Caco-2 (cell line): ENCODE results near the gene ANKRD22. TPM values are rescaled to one million over a fixed set of nuclear protein-coding genes. Genes with fewer than 3 reads are reported as not detected.

Source experiments
- BruUV-seq: library from RNA; stranded (reverse); fragments of 400-500 nt; replicated peaks from 2 replicates; lab custom pipeline; 2021; lab: Mats Ljungman, UMichigan
- CTCF ChIA-PET: fragments of 300-600 bp; sonication (Branson Sonifier 250); formaldehyde crosslinking; loops from one replicate; lab custom pipeline; 2022; ENCODE audit warnings: antibody characterized with exemption; lab: Charles Lee
- POLR2A ChIA-PET: fragments of 300-600 bp; sonication (Branson Sonifier 250); formaldehyde crosslinking; loops from one replicate; lab custom pipeline; 2022; ENCODE audit warnings: antibody characterized with exemption; lab: Charles Lee
- DNase-seq, 2 experiments: peaks; one replicate each; pipeline versions ENCODE4 v3.0.0 to v3.0.0-alpha.2; 2020 to 2022
- H3K27me3 ChIP-seq: replicated peaks from 2 replicates; pipeline ENCODE4 v1.6.0; 2011; ENCODE audit warnings: low read length; ENCODE audit not compliant: control insufficient read depth, insufficient read depth
- H3K36me3 ChIP-seq: 2 replicates; pipeline ENCODE4 v1.5.1; 2011; ENCODE audit warnings: low read length; ENCODE audit not compliant: control insufficient read depth, insufficient read depth
- H3K4me1 ChIP-seq: fragments of 250-450 bp; sonication (Bioruptor Pico); 2 replicates; pipeline ENCODE4 v1.5.1; 2020; ENCODE audit warnings: mild to moderate bottlenecking
- H3K4me3 ChIP-seq: 2 replicates; pipeline ENCODE4 v1.5.1; 2011; ENCODE audit warnings: low read depth, mild to moderate bottlenecking, control low read depth, low read length
- H3K9me3 ChIP-seq: fragments of 250-450 bp; sonication (Bioruptor Pico); 2 replicates; pipeline ENCODE4 v1.5.1; 2020; ENCODE audit warnings: mild to moderate bottlenecking, moderate library complexity
- H3K27ac Mint-ChIP-seq: one replicate; pipeline ENCODE4 v1.8.0; 2022; ENCODE audit warnings: mixed read lengths; ENCODE audit not compliant: unreplicated experiment
- H3K27me3 Mint-ChIP-seq: one replicate; pipeline ENCODE4 v1.8.0; 2022; ENCODE audit warnings: mixed read lengths; ENCODE audit not compliant: insufficient read depth, unreplicated experiment
- H3K36me3 Mint-ChIP-seq: one replicate; pipeline ENCODE4 v1.8.0; 2022; ENCODE audit warnings: mild to moderate bottlenecking, mixed read lengths; ENCODE audit not compliant: insufficient read depth, unreplicated experiment
- H3K4me1 Mint-ChIP-seq: one replicate; pipeline ENCODE4 v1.8.0; 2022; ENCODE audit warnings: low read depth, mixed read lengths; ENCODE audit not compliant: unreplicated experiment
- H3K4me3 Mint-ChIP-seq: one replicate; pipeline ENCODE4 v1.8.0; 2022; ENCODE audit warnings: mild to moderate bottlenecking, moderate library complexity, mixed read lengths; ENCODE audit not compliant: unreplicated experiment
- H3K9me3 Mint-ChIP-seq: one replicate; pipeline ENCODE4 v1.8.0; 2022; ENCODE audit warnings: mixed read lengths; ENCODE audit not compliant: unreplicated experiment
- CTCF ChIP-seq, 2 experiments: fragments of 200-600 bp in 1 of 2; IDR thresholded peaks; 1 replicate in 1 of 2; 2 replicates in 1 of 2; pipeline versions ENCODE4 v1.5.1 to v1.8.0; 2011 to 2022; ENCODE audit warnings: antibody characterized with exemption in 1 of 2, control low read depth in 1 of 2, inconsistent platforms in 1 of 2, low read depth in 1 of 2, low read length in 1 of 2, mild to moderate bottlenecking in 1 of 2, moderate library complexity in 1 of 2; ENCODE audit not compliant: insufficient read depth in 1 of 2, severe bottlenecking in 1 of 2, unreplicated experiment in 1 of 2
- intact Hi-C: fragments of 100-400 bp; cut with micrococcal nuclease; formaldehyde crosslinking; loops from one replicate; pipeline ENCODE4 v1.10.0; 2022; ENCODE audit not compliant: unreplicated experiment
- total RNA-seq: library from RNA; stranded (reverse); gene quantifications from 2 replicates; pipeline ENCODE4 v1.2.3, GENCODE V29; 2022

The ANKRD22 gene
- total RNA-seq, 1 experiment from 2014 or later: not detected

DNA sequence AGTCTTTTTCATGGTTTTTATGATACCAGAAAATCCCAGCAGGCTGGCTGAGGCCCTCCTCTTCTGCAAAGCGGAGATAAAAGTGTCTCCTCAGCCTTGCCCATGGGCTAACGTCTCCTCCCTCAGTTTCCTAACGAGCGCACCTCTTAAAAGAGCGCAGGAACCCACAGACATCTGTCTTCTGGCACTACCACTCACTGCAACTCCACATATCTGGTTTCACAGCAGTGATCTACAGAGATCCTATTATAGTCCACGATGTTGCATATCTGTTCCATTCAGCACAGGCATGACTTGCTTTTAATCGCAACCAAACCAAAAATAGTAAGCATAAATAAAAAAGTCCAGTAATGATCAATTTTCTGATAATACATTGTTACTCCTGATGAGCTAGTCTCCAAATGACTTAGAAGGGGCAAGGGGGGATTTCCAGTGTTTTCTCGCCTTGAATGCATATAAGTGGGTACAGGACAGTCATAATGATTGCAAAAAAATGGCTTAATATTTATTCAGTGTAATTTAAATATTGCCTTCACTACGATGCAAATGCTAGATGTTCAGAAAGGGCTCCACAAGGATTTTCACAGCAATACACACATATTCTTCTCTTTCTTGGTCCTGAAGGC is 20.9 kb downstream of the ANKRD22 start:
- Histone ChIP-seq H3K9me3 (no peaks in the 10 kb centered on the region), H3K4me3 (no peak overlapping the region), H3K27me3 (no peaks in the 10 kb centered on the region), H3K36me3 (no peaks in the 10 kb centered on the region), H3K4me1 (peaks cover 12% of the 10 kb centered on the region)
- POLR2A ChIA-PET: no interaction called here
- no peak for TF ChIP-seq CTCF (IDR thresholded peaks at IDR 0.05; ENCODE audit: insufficient read depth in 1 of 2, low read depth in 1 of 2, low read length in 1 of 2, severe bottlenecking in 1 of 2, unreplicated experiment in 1 of 2)
- Mint-ChIP-seq H3K4me1 (peaks cover 7% of the 10 kb centered on the region), H3K27ac (no peak overlapping the region), H3K36me3 (no peaks in the 10 kb centered on the region), H3K9me3 (peaks cover 21% of the 10 kb centered on the region), H3K4me3 (no peak overlapping the region), H3K27me3 (no peaks in the 10 kb centered on the region)
- DNase-seq: no peak
- intact Hi-C loops: no loop called here
- CTCF ChIA-PET: interaction anchor here (0.6 kb wide), 1 partner anchor 102 kb away, joined by 4 read pairs; no protein-coding TSS in a partner anchor
- BruUV-seq: no TSS peak

- no peaks in the 10 kb centered on the region for H3K9me3 ChIP-seq
- no TSS peak for BruUV-seq
- H3K27me3 Mint-ChIP-seq: no peaks in the 10 kb centered on the region
- CTCF ChIA-PET: interaction anchor here (1.5 kb wide), 1 partner anchor 106 kb away, joined by 3 read pairs; no protein-coding TSS in a partner anchor
- peaks cover 15% of the 10 kb centered on the region for H3K4me1 ChIP-seq
- no peaks in the 10 kb centered on the region for H3K36me3 Mint-ChIP-seq
- no peaks in the 10 kb centered on the region for H3K27me3 ChIP-seq
- POLR2A ChIA-PET: no interaction called here
- DNase-seq: no peak
- intact Hi-C loops: no loop called here
- H3K4me1 Mint-ChIP-seq: peaks cover 7% of the 10 kb centered on the region
- H3K4me3 Mint-ChIP-seq: no peak overlapping the region
- H3K9me3 Mint-ChIP-seq: peaks cover 21% of the 10 kb centered on the region
- TF ChIP-seq CTCF (IDR thresholded peaks at IDR 0.05; ENCODE audit: insufficient read depth in 1 of 2, low read depth in 1 of 2, low read length in 1 of 2, severe bottlenecking in 1 of 2, unreplicated experiment in 1 of 2): no peak
- no peaks in the 10 kb centered on the region for H3K36me3 ChIP-seq
- H3K27ac Mint-ChIP-seq: no peak overlapping the region
- H3K4me3 ChIP-seq: no peak overlapping the region
Measured at GRCh38 chr10:88828310-88828709, 23.3 kb downstream of the ANKRD22 start.

DNA sequence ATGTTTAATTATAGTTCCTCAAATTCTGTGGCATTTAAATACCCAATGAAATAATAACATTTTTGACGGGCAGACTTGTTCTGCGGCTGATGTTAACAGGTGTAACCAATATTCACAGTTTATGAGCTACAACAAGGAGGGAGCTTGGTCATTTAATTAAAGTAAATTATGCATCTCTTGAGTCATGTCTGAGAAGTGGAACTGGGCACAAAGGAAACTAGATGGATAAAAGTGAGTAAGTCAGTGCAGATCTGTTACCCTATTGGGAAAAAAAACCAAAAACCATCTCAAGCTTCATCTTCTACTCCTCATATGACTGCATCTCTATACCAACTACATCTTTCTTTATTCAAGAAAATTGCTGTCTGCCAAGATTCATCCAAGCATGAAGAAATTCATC is 24.0 kb downstream of the ANKRD22 start:
- no peak overlapping the region for H3K4me3 ChIP-seq
- Mint-ChIP-seq H3K9me3 (peaks cover 15% of the 10 kb centered on the region), H3K4me1 (peaks cover 3% of the 10 kb centered on the region), H3K27me3 (no peaks in the 10 kb centered on the region), H3K27ac (no peak overlapping the region), H3K4me3 (no peak overlapping the region), H3K36me3 (no peaks in the 10 kb centered on the region)
- no peaks in the 10 kb centered on the region for H3K27me3 ChIP-seq
- POLR2A ChIA-PET: no interaction called here
- TF ChIP-seq CTCF (IDR thresholded peaks at IDR 0.05; ENCODE audit: insufficient read depth in 1 of 2, low read depth in 1 of 2, low read length in 1 of 2, severe bottlenecking in 1 of 2, unreplicated experiment in 1 of 2): no peak
- CTCF ChIA-PET: interaction anchor here (1.5 kb wide), 1 partner anchor 107 kb away, joined by 3 read pairs; no protein-coding TSS in a partner anchor
- no TSS peak for BruUV-seq
- H3K9me3 ChIP-seq: no peaks in the 10 kb centered on the region
- intact Hi-C loops: no loop called here
- no peak for DNase-seq
- peaks cover 11% of the 10 kb centered on the region for H3K4me1 ChIP-seq
- H3K36me3 ChIP-seq: no peaks in the 10 kb centered on the region
